Stomach (tissue), 9 donors: ENCODE data around the gene FANK1. TPM values are rescaled to one million over a fixed set of nuclear protein-coding genes. Genes with fewer than 3 reads are reported as not detected.

ENCODE experiments used
- DNase-seq, 2 donors: peaks; one replicate each; pipeline versions ENCODE4 v3.0.0 to v3.0.0-alpha.2; 2013 to 2019
- H3K27ac ChIP-seq, 5 donors: fragments of 200-600 bp in 4 of 5; sonication (generic) in 4 of 5; one replicate each; pipeline ENCODE4 v1.5.1; 2013 to 2019; ENCODE audit warnings: mild to moderate bottlenecking in 1 of 5, moderate library complexity in 1 of 5
- H3K27me3 ChIP-seq, 3 donors: fragments of 200-600 bp; sonication (generic); one replicate each; pipeline ENCODE4 v1.5.1; 2017 to 2019; ENCODE audit warnings: mixed run types in 1 of 3
- H3K36me3 ChIP-seq, 4 donors: fragments of 200-600 bp; sonication (generic); 1 replicate in 3 of 4; 2 replicates in 1 of 4; pipeline ENCODE4 v1.5.1; 2016 to 2019
- H3K4me1 ChIP-seq, 4 donors: fragments of 200-600 bp; sonication (generic); one replicate each; pipeline ENCODE4 v1.5.1; 2016 to 2019
- H3K4me3 ChIP-seq, 4 donors: fragments of 200-600 bp; sonication (generic) in 3 of 4; one replicate each; pipeline ENCODE4 v1.5.1; 2016 to 2019; ENCODE audit warnings: mild to moderate bottlenecking in 1 of 4
- H3K9me3 ChIP-seq, 4 donors: fragments of 200-600 bp; sonication (generic); one replicate each; pipeline ENCODE4 v1.5.1; 2016 to 2019
- EP300 ChIP-seq: sonication (generic); formaldehyde crosslinking; IDR thresholded peaks from one replicate; pipeline ENCODE4 v1.6.1; 2017; ENCODE audit warnings: antibody characterized with exemption
- POLR2A ChIP-seq, 4 donors: fragments of 450-650 bp; IDR thresholded peaks; one replicate each; pipeline ENCODE4 v1.6.1; 2016; ENCODE audit warnings: antibody characterized with exemption in 4 of 4, control low read depth in 2 of 4, mild to moderate bottlenecking in 1 of 4, moderate library complexity in 1 of 4
- POLR2AphosphoS5 ChIP-seq, 3 donors: sonication (generic); formaldehyde crosslinking; IDR thresholded peaks; one replicate each; pipeline ENCODE4 v1.6.1; 2016; ENCODE audit warnings: antibody characterized with exemption in 3 of 3
- WGBS, 5 donors: extraction: QIAGEN DNeasy Blood & Tissue Kit in 3 of 5; methylation state at CpG; one replicate each; pipeline versions ENCODE4 v1.1.5 to v1.1.7; 2013 to 2018; 5-methylcytosine and 5-hydroxymethylcytosine counted together
- intact Hi-C: fragments of 100-400 bp; cut with DNase I; formaldehyde crosslinking; loops from one replicate; pipeline ENCODE4 v1.15.1; 2023; ENCODE audit warnings: low total_unique reads
- polyA plus RNA-seq, 3 donors: library from polyadenylated mRNA; stranded (reverse); fragments of 200-250 nt; gene quantifications; one replicate each; pipeline ENCODE4 v1.2.3, GENCODE V29; 2013
- total RNA-seq, 5 donors: library from RNA; depleted of rRNA; stranded (reverse); fragments of >200 nt; gene quantifications; one replicate each; pipeline versions ENCODE4 v1.1.0 to v1.2.3, GENCODE V29; 2014 to 2016
- TF ChIP-seq, protein P1 (sequence below), 7 experiments: fragments of 450-650 bp in 4 of 7; fragments of 200-600 bp in 3 of 7; sonication (generic) in 3 of 7; IDR thresholded peaks; one replicate each; pipeline ENCODE4 v1.5.1; 2016 to 2019; ENCODE audit warnings: antibody characterized with exemption in 7 of 7, control low read depth in 2 of 7, mild to moderate bottlenecking in 1 of 7
- donor health status: healthy with polysubstance abuse.
- donor health status: Bipolar disorder and iron deficiency.
- donor health status: healthy.

FANK1 gene
- total and polyA plus RNA-seq, 8 donors: 1.6 to 13.3 (median 6.4) TPM

DNA sequence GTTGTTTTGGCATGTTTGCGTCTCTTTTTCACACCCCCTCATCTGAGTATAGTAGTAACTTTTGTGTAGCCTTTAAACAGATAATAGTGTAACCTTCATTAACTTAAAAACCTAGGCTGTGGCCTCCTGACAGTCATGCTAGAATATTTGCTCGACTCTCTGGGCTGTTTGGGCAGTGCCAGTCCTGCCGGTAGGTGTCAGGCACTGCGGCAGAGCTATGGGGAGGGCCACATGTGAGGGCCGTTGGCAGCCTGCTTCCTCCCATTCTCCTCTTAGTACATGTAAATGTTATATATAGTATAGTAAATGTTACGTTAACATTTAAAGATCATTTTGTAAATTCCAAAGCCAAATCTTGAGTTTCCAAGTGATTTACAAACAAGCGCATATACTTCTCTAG, 46.9 kb upstream of the FANK1 start:
- no peak for TF ChIP-seq POLR2A (IDR thresholded peaks at IDR 0.05)
- no peak for TF ChIP-seq EP300
- TF ChIP-seq, protein P1, sequence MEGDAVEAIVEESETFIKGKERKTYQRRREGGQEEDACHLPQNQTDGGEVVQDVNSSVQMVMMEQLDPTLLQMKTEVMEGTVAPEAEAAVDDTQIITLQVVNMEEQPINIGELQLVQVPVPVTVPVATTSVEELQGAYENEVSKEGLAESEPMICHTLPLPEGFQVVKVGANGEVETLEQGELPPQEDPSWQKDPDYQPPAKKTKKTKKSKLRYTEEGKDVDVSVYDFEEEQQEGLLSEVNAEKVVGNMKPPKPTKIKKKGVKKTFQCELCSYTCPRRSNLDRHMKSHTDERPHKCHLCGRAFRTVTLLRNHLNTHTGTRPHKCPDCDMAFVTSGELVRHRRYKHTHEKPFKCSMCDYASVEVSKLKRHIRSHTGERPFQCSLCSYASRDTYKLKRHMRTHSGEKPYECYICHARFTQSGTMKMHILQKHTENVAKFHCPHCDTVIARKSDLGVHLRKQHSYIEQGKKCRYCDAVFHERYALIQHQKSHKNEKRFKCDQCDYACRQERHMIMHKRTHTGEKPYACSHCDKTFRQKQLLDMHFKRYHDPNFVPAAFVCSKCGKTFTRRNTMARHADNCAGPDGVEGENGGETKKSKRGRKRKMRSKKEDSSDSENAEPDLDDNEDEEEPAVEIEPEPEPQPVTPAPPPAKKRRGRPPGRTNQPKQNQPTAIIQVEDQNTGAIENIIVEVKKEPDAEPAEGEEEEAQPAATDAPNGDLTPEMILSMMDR (IDR thresholded peaks at IDR 0.05): peak in 2 of 7 experiments; percentile 22 to 23
- Histone ChIP-seq H3K27me3 (no peaks in the 10 kb centered on the region), H3K36me3 (peaks cover 15 to 93% (median 76%) of the 10 kb centered on the region in 4 donors), H3K4me3 (no peak overlapping the region), H3K9me3 (no peaks in the 10 kb centered on the region), H3K27ac (peak overlapping the region in 2 of 5 donors; percentile 8 to 35), H3K4me1 (peaks cover 0 to 16% (median 10%) of the 10 kb centered on the region in 4 donors)
- intact Hi-C loops: no loop called here
- WGBS, 5 donors: 52 to 75% (median 63%) methylated on average over 7 of the region's 7 CpGs
- DNase-seq: peak in 1 of 2 donors; percentile 39

DNA sequence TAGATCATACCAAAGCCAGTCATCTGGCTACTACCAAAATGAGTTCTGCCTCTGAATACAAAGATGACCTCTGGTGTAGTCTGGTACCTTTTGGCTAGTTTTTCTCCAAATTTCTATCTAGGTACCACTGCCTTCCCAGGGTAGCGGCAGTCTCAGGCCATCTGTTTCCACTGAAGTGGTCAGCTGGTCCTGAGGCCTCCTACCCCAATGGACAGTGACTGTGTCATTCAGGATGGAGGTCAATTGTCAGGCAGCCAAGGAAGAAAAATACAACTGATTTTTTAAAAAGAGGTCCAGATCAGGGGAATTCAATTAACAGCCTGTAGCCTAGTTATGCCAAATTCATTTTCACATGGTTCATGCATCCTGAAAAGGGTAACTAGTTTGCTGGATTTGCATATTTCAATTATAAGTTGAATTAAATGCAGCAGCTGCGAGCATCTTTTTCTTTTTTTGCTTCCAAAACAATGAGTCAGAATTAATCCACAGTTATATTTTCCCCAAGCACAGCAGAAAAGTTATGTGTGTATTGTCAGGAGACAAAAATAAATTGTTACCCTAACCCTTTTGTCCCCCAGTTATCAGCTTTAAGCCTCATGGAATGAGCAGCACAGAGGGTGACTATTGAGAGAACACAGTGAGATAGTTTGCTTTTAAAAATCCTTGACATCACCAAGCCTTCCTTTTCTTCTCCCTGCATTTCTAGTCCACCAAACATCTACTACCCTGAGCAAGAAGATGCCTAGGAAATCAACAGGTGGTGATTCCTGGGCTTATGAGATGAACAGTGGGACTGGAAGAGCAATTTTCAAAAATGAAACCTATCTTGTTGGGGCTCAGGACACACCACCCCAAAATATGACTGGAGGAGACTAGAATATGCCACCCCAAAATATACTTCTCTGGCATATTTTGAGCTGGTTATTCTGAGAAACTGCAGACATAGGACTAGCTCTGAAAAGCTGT, 45.3 kb upstream of the FANK1 start:
- H3K36me3 ChIP-seq: peaks cover 15 to 93% (median 75%) of the 10 kb centered on the region in 4 donors
- WGBS, 5 donors: 74 to 91% (median 88%) methylated on average over 2 of the region's 2 CpGs

GRCh38 chr10:125852487-125852886, 43.9 kb upstream of the FANK1 start:
- peaks cover 0 to 15% (median 8%) of the 10 kb centered on the region in 4 donors for H3K4me1 ChIP-seq
- no peak for DNase-seq
- TF ChIP-seq, protein P1 (IDR thresholded peaks at IDR 0.05): no peak
- TF ChIP-seq EP300: no peak
- no peak for TF ChIP-seq POLR2A (IDR thresholded peaks at IDR 0.05)
- TF ChIP-seq POLR2AphosphoS5 (IDR thresholded peaks at IDR 0.05): no peak
- H3K27ac ChIP-seq: no peak overlapping the region
- intact Hi-C loops: no loop called here
- 92 to 97% (median 96%) methylated on average over 7 of the region's 7 CpGs for WGBS, 5 donors
- H3K9me3 ChIP-seq: no peaks in the 10 kb centered on the region
- H3K36me3 ChIP-seq: peaks cover 15 to 93% (median 72%) of the 10 kb centered on the region in 4 donors
- no peaks in the 10 kb centered on the region for H3K27me3 ChIP-seq
- H3K4me3 ChIP-seq: no peak overlapping the region

More for the DNA sequence above, 45.3 kb upstream of the FANK1 start:
- no peak overlapping the region for H3K27ac ChIP-seq
- H3K4me3 ChIP-seq: no peak overlapping the region
- no peaks in the 10 kb centered on the region for H3K27me3 ChIP-seq
- intact Hi-C loops: no loop called here
- H3K9me3 ChIP-seq: no peaks in the 10 kb centered on the region
- no peak for DNase-seq
- H3K4me1 ChIP-seq: peaks cover 0 to 14% (median 6%) of the 10 kb centered on the region in 4 donors
- TF ChIP-seq EP300 (no peak), POLR2AphosphoS5 (IDR thresholded peaks at IDR 0.05) (no peak), POLR2A (IDR thresholded peaks at IDR 0.05) (no peak)
- TF ChIP-seq, protein P1 (IDR thresholded peaks at IDR 0.05): no peak

- TF ChIP-seq, protein P1 (IDR thresholded peaks at IDR 0.05): no peak
- TF ChIP-seq POLR2A (IDR thresholded peaks at IDR 0.05) (no peak), EP300 (no peak), POLR2AphosphoS5 (IDR thresholded peaks at IDR 0.05) (no peak)
- no peaks in the 10 kb centered on the region for H3K27me3 ChIP-seq
- WGBS, 5 donors: 65 to 85% (median 71%) methylated on average over 2 of the region's 2 CpGs
- H3K4me3 ChIP-seq: no peak overlapping the region
- H3K9me3 ChIP-seq: no peaks in the 10 kb centered on the region
- H3K4me1 ChIP-seq: peaks cover 0 to 15% (median 5%) of the 10 kb centered on the region in 4 donors
- DNase-seq: no peak
- intact Hi-C loops: no loop called here
- H3K36me3 ChIP-seq: peaks cover 12 to 78% (median 61%) of the 10 kb centered on the region in 4 donors
- peak overlapping the region in 2 of 5 donors; percentile 18 to 49 for H3K27ac ChIP-seq
Measured at GRCh38 chr10:125857185-125857760, 39.1 kb upstream of the FANK1 start.
